ENCODE data around the gene SLC9A1. TPM values are rescaled to one million over a fixed set of nuclear protein-coding genes. Genes with fewer than 3 reads are reported as not detected.

Gene SLC9A1
- total RNA-seq, 1 experiment from 2014 or later, result 22.5 TPM

GRCh38 chr1:27071049-27071416, 83.9 kb downstream of the SLC9A1 start:
- peak; percentile 49 for DNase-seq (ENCODE audit: low spot score)

More at GRCh38 chr1:27071049-27071416, 83.9 kb downstream of the SLC9A1 start:
- TF ChIP-seq SMAD4 (CRISPR knock-in tag; IDR thresholded peaks at IDR 0.05) (no peak), MAX (CRISPR knock-in tag; IDR thresholded peaks at IDR 0.05) (no peak), MLX (CRISPR knock-in tag; IDR thresholded peaks at IDR 0.05) (no peak), STAT6 (CRISPR knock-in tag; conservative IDR thresholded peaks at IDR 0.05; ENCODE audit: low read depth) (no peak), PREB (CRISPR knock-in tag; IDR thresholded peaks at IDR 0.05; ENCODE audit: borderline replicate concordance) (no peak), PRRX2 (CRISPR knock-in tag; IDR thresholded peaks at IDR 0.05) (no peak), SMAD3 (CRISPR knock-in tag; IDR thresholded peaks at IDR 0.05; ENCODE audit: borderline replicate concordance) (no peak), FOXP1 (CRISPR knock-in tag; IDR thresholded peaks at IDR 0.05; ENCODE audit: borderline replicate concordance) (no peak), ZNF396 (CRISPR knock-in tag; IDR thresholded peaks at IDR 0.05; ENCODE audit: borderline replicate concordance) (no peak), ZBTB43 (CRISPR knock-in tag; IDR thresholded peaks at IDR 0.05) (no peak), NFE2L1 (CRISPR knock-in tag; IDR thresholded peaks at IDR 0.05) (no peak), ATF3 (CRISPR knock-in tag; conservative IDR thresholded peaks at IDR 0.05) (no peak), ZBTB21 (CRISPR knock-in tag; IDR thresholded peaks at IDR 0.05; ENCODE audit: borderline replicate concordance) (no peak), KAT7 (CRISPR knock-in tag; IDR thresholded peaks at IDR 0.05; ENCODE audit: borderline replicate concordance) (no peak), NR1H2 (CRISPR knock-in tag; IDR thresholded peaks at IDR 0.05) (no peak), E2F4 (CRISPR knock-in tag; IDR thresholded peaks at IDR 0.05; ENCODE audit: borderline replicate concordance, low read depth) (no peak), IRF1 (CRISPR knock-in tag; IDR thresholded peaks at IDR 0.05) (no peak), ETV6 (CRISPR knock-in tag; IDR thresholded peaks at IDR 0.05) (no peak)
- Mint-ChIP-seq H3K9me3 (peaks cover 5% of the 10 kb centered on the region), H3K4me1 (peaks cover 15% of the 10 kb centered on the region), H3K36me3 (no peaks in the 10 kb centered on the region; the same call in 1 of the 2 replicates), H3K27ac (no peak overlapping the region), H3K27me3 (ENCODE audit: low read depth) (no peaks in the 10 kb centered on the region), H3K4me3 (no peak overlapping the region)
- ChIA-PET CTCF (interaction anchor here (0.6 to 6.9 kb wide), 31 partner anchors 10 to 400 kb away, joined by 3 to 218 read pairs (median 5); partner anchors contain the start of genes SLC9A1, TRNP1 and WDTC1), POLR2A (interaction anchor here (0.5 to 1.9 kb wide), 7 partner anchors 10 to 1572 kb away, joined by 3 to 6 read pairs (median 4); partner anchors contain the start of genes SLC9A1 and TENT5B)
- peak; percentile 63 for ATAC-seq
